ENCODE data around the gene GJB6.
"Not testable (repeated sequence)": the region's sequence is repeated elsewhere in the genome, so short reads cannot be mapped to it uniquely, and the experiment has no call there.

The GJB6 gene

DNA sequence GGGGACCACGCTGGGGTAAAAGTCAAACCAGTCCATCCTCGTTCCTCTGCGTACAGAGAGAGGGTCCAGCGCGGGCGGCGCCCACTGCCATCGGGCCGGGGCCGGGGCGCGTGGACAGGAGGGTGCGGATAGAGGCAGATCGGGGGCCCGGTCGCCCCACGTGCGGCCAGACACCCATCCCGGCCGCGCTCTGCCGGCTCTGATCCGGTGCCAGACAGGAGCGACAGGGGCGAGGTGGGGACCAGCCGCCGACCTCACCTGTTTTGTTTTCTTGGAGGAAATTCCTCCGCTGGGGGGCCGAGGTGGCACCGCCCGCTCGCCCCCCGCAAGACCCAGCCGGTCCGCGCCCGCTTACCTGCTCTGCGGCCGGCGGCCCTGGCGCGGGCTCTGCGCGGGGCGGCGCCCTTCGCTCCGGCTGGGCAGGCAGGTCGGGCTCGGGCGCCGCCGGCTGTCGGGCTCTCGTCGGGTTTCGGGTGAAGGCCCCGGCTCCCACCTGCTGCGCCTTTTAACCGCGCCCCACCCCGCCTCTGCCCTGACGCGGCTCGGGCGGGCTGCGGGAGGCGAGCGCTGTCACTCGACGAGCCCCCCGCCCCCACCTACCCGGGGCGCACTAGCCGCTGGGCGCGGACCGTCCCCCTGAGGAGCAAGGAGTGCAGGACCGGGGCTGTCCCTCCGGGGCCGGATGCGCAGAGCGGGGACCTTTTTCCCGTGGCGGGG, at the start of gene GJB6:
TSS of gene GJB6 (minus strand) at position 481 of the 717 bp plus-strand sequence. CDS start 8,839 bp downstream, outside the sequence.
- no peak for FAIRE-seq

DNA sequence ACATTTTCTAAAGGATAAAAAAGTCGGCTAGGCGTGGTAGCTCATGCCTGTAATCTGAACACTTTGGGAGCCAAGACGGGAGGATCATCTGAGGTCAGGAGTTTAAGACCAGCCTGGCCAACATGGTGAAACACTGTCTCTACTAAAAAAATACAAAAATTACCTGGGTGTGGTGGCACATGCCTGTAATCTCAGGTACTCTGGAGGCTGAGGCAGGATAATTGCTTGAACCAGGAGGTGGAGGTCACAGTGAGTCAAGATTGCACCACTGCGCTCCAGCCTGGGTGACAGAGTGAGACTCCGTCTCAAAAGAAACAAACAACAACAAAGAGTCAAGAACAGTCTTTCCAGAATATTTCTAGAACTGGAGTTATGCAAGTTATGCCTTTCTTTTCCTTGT, 44.8 kb upstream of the GJB6 start:
- FAIRE-seq = not testable (repeated sequence)

DNA sequence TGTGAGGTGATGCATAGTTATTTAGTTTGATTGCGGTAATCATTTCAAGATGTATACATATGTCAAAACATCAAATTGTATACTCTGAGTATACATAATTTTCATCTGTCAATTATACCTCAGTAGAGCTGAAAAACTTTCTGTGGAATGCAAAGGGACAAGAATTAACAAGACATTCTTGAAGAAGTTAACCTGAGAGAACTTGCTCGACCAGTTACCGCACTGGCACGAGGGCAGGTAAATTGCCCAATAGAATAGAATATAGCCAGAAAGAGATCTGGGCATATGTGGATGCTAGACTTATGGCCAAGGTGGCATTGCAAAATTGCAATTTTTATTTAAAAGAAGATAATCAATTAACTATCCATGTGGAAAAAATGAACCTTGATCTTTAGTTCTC, 42.3 kb upstream of the GJB6 start:
- FAIRE-seq = no peak

DNA sequence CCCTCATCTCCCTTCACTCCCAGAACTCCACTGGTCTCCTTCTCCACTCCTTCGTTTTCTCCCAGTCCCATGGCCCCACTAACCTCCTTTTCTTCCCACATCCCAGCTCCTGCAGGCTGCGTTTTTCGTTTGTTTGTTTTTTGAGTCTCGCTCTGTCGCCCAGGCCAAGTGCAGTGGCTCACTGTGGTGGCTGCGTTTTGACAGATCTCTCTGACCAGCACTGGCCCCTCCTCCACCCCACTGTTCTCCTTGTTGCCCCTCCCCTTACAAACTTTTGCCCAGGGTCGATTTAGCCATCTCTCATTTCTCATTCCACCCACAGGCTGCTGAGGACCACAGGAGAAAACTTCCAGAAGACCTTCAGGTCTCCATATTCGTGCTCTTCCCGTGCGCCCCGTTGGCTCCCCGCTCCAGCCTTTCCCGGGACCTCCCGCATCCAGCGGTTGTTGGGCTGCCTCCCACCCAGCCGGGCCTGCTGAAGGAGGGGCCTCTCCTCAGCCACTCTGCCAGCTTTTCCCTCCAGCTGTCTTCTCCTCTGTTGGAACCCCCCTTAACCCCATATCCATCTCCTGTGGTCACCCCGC, 40.6 kb upstream of the GJB6 start:
- FAIRE-seq = no peak

DNA sequence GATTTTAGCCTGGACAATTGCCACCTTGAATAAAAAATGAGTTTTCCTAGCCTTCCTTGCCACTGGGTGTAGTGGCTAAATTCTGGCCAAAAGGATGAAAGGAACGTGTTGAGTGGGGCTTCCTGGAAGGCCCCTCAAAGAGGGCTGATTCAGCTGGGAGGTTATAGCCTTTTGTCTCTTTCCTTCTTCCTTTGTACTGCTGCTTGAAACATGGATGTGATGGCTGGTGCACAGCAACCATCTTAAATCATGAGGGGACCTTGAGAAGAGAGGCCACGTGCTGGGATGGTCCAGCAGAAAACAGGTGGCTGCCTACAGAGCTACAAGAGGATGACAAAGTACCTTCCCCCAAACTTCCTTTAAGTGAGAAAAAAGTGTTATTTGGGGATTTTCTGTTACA, 40.0 kb upstream of the GJB6 start:
- FAIRE-seq = no peak

DNA sequence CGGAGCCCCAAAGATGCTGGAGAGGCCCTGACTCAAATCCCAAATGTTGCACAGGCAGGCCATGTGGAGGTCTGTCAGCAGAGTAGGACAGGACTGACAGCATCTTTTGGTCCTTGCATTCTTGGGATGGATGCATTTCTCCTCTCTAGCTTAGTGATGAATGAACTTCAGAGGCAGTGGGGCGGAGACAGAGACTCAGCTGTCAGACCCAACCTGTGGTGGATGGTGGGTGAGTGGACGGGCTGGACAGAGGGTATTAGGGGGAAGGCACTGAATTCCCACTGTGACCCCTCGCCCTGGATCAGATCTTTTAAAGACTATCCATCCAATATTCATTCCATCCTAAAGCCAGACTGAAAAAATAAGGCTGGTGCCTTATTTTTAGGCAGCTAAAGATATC, 39.3 kb upstream of the GJB6 start:
- no peak for FAIRE-seq

DNA sequence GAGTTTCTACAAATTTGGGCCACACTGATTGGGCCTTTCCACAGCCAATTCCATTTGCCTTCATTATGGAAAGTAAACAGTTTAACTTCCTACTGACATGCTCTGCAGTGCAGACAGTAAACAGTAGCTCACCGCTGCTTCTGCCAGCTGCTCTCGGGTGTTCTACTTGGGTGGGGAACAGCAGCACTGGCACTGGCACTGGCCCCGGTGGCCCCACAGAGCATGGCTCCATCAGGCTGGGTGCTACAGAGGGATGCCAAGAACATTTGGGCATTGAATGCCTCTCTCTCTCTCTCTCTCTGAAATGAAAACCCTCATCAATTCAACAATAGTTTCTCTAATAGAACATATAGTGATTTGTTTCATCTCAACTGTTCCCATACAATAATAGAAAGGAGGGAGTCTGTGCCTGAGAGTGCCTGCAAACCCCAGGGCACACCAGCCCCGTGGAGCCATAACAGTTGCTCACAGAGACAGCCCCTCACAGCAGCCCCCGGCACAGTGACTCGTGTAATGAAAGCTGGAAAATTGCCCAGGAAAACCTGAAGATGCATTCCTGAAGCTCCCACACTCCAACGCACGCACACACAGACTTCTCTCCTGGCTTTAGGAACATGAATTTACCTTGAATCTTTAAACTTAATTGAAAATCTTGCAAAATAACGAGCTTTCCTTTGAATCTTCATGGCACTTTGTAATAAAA, 38.2 kb upstream of the GJB6 start:
- no peak for FAIRE-seq

DNA sequence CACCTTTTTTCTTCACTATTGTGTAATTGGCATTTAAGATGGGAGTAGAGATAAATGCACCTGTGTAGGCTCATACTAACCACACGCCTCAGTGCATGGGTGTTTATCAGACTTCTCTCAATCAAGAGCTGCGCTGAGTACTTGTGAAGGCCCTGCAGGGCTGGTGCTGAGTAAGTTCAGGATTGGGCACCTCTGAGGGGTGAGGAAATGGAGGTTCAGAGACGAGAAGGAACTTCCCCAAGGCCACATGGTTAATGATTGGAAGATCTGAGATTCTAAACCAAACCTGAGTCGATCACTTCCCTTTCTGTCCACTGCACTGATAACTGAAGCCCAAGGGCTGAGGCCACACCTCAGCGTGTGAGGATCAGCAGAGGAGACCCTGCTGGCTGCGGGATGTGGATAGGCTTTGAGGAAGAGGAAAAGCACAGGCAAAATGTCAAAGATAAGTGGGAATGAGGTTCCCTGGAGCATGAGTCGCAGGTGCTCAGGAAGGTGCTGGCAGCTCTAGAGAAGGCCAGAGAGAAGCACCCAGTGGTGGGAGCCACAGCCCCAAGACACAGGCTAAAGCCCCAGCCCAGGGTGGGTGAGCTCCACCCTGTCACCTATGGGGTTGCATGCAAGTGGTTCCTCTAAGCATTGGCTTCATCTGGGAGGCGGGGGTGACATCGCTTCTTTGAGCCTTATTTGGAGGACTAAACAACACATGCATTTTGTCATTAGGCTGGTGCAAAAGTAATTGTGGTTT, 32.3 kb upstream of the GJB6 start:
- FAIRE-seq = no peak

DNA sequence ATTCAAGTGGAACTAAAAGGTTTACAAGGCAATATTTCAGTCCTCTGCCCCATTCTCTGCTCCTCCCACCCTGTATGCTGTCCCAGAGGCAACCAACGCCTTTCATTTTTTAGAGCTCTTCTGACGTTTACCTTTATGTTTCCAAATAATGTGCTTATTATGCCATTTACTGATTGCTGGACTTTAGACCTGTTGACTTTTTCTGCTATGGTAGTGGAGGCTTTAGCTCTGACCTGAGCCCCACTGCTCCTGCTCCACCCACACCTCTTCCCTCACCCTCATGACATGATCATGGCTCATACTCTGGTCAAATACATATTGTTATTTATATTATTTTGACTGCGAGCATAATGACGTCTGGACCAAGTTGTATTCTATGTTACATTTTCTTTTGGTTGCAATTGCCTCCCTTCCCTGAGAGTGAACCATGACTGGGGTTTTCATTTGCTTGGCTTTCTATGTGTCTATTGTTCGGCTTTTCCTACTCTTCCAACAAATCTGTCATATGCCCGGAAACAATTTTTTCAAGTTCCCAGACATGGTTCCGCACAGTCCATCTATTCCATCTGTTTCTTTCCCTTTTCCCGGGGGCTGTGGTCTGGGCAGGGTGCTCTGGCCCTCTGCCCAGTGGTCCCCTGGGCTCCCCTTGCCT, 31.4 kb upstream of the GJB6 start:
- FAIRE-seq = no peak

DNA sequence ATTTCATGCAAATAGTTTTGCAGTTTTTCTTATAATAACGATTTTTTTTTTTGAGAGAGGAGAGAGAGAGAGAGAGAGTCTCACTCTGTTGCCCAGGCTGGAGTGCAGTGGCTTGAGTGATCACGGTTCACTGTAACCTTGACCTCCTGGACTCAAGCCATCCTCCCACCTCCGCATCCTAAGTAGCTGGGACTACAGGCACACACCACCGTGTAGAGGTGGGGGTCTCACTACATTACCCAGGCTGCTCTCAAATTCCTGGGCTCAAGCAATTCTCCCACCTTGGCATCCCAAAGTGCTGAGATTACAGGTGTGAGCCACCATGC, 26.8 kb upstream of the GJB6 start:
- FAIRE-seq = no peak

DNA sequence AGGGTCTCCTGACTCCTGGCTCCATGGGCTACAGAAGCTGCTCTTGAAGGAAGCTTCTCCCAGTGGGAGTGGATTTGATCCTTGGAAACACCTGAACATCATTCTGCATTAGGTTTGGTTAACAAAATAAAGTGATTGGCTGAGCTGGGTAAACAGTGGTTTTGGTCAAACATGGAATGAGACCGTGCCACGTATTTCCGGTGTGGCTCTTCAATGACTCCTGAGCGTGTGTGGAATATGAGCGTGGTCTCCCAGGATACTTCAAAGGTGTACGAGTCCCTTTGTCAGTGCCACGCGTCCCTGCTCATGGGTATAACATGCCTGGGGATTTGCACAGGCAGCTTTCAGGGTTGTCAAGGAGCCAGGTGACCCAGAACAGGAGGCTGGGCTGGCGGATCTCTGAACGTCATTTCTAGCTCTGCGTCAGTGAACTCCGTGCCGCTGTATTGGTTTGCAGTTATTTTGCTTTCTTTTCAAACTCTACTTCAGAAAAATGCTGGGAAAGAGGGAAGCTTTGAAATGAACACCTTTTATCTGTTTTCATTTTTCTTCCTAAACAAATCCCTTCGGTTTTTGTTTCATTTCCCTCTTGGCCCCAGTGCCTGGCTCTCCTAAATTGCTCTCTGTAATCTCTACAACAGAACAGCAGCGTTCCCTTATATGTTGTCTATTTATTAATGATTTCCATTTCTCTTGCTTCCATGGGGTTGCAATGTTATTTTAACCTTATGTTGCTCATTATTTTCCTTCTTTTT, 26.3 kb upstream of the GJB6 start:
- no peak for FAIRE-seq

DNA sequence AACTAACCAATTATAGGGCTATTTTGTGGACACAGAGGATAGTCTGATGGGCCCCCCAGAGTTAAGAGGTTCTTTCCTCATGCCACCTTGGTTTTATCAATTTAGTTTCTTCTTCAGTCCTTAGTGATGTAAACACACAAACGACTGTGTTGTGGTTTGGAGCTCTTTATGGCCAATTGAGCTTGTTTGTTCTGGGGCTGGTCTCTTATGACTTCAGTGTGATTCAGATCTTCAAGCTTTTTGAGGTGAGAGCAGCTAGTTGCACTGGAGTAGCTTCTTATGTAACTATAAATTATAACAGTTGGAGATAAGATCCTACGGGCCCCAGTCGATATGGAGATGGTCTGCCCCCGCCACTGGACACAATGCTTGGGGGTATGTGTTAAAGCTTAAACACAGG, 22.0 kb upstream of the GJB6 start:
- no peak for FAIRE-seq

DNA sequence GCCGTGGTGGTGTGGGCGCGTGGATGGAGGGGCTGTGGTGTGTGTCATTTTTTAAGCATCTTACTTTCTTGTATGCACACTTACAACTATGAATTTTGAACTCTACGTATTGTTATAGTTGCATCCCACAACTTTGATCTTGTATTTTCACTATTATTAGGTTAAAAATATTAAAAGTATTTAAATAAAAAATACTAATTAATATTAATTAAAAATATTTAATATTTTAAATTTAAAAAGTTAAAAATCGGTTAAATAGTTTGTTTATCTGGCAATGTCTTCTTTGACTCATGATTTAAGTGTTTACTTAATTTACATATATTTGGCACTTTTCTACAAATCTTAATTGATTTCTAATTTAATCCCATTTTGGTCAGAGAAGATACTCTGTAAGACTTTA, 17.8 kb upstream of the GJB6 start:
- FAIRE-seq = peak; percentile 62

DNA sequence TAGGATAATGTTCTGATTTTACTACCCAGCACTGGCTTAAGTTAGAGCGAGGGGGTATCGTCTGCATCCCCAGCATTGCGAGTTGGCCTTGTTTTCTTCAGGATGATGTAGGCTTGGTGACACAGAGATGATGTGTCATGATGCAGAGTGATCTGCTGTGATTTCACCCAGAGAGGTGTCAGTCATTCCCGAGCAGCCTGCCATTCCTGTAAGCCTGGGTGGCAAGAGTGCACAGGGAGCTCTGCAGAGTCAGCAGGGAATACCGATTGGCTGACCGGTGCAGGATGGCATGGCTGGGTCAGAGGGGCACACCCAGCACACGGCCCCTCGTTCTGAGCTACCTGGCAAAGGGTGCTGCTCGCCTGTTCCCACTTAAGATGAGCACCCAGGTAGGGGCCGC, 15.8 kb upstream of the GJB6 start:
- FAIRE-seq = no peak

DNA sequence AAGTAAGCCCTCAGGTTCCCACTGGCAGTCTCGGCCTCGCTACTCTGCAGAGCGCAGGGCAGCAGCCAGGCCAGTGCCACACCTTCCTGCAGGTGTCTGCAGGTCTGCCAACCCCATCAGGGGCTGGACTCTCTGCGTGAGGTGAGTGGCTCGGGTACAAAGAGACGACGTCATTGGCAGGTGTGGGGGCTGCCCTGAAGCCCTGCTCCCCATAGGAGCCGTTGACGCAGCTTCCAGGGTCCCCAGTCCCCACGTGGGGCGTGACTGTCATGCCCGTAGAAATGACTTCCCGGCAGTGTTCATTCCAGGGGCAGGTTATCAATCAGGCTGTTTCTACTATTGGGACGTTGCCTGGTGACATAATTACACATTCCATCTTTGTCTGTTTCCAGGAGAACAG, 15.3 kb upstream of the GJB6 start:
- FAIRE-seq = no peak

DNA sequence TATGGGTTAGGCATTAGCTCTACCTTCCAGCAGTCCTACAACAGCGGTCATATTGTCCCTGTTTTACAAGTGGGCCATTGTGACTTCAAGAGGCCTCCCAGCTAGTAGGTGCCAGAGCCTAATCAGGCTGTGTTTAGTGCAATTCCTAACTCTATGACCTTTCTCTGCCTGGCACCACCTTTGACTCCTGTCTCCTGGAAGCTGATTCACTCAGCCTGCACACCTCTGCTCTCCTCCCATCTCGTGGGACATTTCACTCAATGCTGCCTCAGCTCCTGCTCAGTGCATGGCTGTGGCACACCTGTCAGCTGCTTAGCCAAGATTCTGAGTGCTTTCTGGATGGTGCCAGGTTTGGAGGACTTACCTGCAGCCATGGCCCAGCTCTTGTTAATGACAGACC, 9.5 kb upstream of the GJB6 start:
- no peak for FAIRE-seq

DNA sequence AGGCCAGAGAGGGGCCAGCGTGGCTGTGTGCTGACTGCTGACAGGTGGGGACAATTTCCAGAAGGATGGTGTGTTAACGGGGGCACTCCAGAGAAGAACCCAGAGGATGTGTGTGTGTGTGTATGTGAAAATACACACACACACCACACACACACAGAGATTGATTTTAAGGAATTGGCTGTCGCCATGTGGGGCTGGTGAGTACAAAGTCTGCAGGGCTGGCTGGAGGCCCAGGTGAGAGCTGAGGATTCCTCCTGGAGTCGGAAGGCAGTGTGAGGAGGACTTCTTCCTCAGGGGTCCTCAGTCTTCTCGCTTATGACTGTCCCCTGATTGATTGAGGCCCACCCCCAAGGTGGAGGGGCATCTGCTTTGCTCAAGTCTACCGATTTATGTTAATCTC, 7.6 kb upstream of the GJB6 start:
- no peak for FAIRE-seq

DNA sequence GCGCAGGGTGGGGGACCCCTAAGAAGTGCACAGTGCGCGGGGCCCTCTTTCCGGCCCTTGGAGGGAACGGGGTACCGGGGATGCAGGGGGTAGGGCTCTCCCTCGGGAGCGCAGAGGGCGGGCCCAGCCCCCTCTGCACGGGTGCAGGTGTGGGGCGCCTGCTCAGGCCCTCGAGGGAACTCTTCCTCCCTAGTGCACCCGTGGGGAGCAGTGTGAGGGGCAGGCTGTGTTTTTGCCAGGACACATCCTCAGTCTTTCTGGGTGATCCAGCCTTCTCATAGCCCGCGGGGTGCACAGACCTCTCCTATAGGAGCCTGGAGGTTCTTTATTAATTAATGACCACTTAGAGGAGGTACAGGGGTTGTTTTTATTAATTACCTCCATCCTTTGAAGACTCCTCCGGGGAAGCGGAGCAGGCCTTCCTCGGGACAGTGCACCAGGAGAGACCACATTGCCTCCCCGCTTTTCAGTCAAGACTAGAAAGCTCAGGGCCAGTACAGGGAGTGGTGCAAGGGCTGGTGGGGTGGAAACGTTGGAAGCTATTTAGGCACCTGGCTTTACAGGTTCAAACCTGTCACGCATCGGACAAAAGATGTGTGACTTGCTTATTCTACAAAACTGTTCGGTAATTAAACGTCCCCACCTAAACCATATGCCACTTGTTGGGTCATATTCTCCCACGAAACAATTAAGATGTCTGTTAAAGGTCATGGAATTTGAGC, 598 bp upstream of the GJB6 start:
- no peak for FAIRE-seq

DNA sequence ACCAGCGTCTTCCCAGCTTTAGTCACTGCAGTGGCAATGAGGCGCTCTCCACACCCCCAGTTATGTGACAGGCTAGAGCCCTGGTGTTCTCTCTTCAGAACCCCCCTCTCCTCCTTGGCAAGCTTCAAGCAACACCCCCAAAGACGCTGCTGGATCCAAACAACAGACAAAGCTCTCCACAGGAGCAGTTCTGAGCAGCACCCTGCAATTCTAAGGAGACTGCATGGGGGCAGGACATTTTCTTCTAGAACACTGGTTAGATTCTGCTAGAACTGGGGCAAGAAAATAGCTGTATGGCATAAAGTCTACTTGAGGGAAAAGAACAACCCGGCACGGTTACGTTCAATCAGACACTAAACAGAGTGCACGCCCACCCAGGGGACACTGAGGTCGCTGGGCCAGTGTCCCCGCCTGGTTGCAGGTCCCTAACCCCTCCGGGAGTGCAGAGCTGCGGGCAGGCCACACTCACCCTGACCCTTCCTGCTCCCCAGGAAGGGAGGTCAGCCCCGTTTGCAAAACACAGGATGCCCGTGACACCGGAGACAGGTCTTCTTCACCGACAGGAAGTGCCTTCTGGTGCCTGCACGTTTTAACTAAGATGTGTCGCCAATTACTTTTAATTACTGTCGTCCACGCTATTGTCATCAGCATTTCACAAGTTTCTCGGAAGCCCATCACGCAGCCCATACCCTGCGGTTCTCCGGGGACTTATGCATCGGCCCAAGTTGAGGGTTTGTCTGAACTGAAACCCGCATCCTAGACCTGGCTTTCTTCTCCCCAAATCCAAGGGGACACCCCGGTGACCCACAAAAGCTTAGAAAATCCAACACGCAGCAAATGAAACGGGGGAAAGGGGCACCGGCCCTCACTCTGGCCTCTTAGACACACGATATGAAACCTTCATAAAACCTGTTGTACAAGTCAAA, 943 bp downstream of the GJB6 start:
- FAIRE-seq = no peak

DNA sequence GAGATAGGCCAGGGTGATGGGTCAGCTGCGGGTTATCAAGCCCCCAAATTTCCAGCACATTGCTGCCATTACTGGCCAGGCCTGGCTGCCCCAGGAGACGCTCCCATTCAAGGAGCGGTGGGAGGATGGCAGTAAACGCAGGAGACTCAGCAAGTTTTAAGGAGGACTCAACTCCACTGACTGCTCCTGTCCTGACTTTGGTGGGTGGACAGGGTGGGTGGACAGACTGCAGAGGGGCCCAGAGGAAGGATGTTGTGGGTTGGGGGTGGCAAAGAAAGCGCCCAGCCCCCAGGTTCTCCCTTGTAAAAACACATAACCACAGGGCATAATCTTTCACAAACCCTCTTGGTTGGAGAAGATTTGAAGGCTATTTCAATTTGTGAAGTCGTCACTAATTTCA, 4.4 kb downstream of the GJB6 start:
- FAIRE-seq = no peak

DNA sequence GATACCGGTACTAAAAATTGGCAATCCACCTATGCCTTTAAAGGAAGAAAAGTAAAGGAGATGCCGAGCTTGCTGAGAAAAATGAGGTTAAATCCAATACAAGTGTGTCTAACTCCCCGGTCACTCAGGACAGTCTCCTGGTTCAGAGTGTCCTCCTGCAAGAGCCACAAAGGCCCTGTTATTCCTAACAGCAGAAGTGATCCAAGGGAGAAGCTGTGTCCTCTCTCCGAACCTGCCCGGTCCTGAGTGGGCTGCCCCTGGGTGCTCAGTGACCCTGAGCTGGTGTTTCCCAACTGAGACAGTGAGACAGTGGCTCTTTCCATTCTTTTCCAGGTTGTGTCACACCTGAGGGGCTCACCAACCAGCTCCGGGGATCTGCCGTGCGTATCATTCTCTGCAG, 4.8 kb downstream of the GJB6 start:
- FAIRE-seq = no peak
